Measurements from ENCODE around the gene ROGDI. TPM values are rescaled to one million over a fixed set of nuclear protein-coding genes. Genes with fewer than 3 reads are reported as not detected.

Gene ROGDI
- total and polyA plus RNA-seq, 10 of the 15 experiments (the other 5 are each of a cell fraction or from before 2014, with no cell fraction given): 0.40 to 23.5 (median 12.3) TPM

- TF ChIP-seq PRDM15 (CRISPR knock-in tag; IDR thresholded peaks at IDR 0.05) (no peak), BCLAF1 (IDR thresholded peaks at IDR 0.05) (no peak), ZSCAN29 (IDR thresholded peaks at IDR 0.05) (no peak), SPI1 (IDR thresholded peaks at IDR 0.05; ENCODE audit: borderline replicate concordance, insufficient read depth, low read depth, low read length) (peak; percentile 17; the same call in 1 of the 2 replicates), HDGF (IDR thresholded peaks at IDR 0.05) (no peak; the same call in 1 of the 2 replicates), EP300 (IDR thresholded peaks at IDR 0.05; ENCODE audit: borderline replicate concordance in 1 of 2, control insufficient read depth in 1 of 2, low read depth in 2 of 2, low read length in 2 of 2) (no peak; a peak in 1 of 4 replicates), POLR2A (IDR thresholded peaks at IDR 0.05; ENCODE audit: low read depth, low read length) (peak; percentile 77), BHLHE40 (IDR thresholded peaks at IDR 0.05; ENCODE audit: borderline replicate concordance in 1 of 2, low read depth in 2 of 2, low read length in 1 of 2) (peak in 1 of 2 experiments; percentile 44; a peak in 1 of 4 replicates), IKZF1 (conservative IDR thresholded peaks at IDR 0.05) (peak; percentile 52), PAX5 (IDR thresholded peaks at IDR 0.05; ENCODE audit: borderline replicate concordance, low read depth, low read length) (0 out of 2 replicates have a peak, but pooled peaks have one; percentile 10), HCFC1 (IDR thresholded peaks at IDR 0.05; ENCODE audit: low read length) (no peak), GATAD2B (conservative IDR thresholded peaks at IDR 0.05; ENCODE audit: low read depth) (0 out of 2 replicates have a peak, but pooled peaks have one; percentile 16), TCF3 (IDR thresholded peaks at IDR 0.05; ENCODE audit: borderline replicate concordance, insufficient read depth, low read depth, low read length) (no peak), ZNF24 (IDR thresholded peaks at IDR 0.05) (no peak), IKZF2 (IDR thresholded peaks at IDR 0.05) (peak in 1 of 2 experiments; percentile 10; a peak in 1 of 4 replicates), POLR2AphosphoS5 (IDR thresholded peaks at IDR 0.05; ENCODE audit: low read length) (peak; percentile 50; the same call in 1 of the 2 replicates), PKNOX1 (IDR thresholded peaks at IDR 0.05) (no peak), ZNF384 (IDR thresholded peaks at IDR 0.05; ENCODE audit: borderline replicate concordance, low read depth, low read length) (no peak)
These were observed 2.0 kb downstream of the ROGDI start (continued) for GRCh38 chr16:4800290-4801041.
